ENCODE measurements around the gene IFI27L1.

GRCh38 chr14:94054401-94054800 is 26.7 kb upstream of the IFI27L1 start:
- TF ChIP-seq CTCF (IDR thresholded peaks at IDR 0.05) (no peak), POLR2AphosphoS5 (IDR thresholded peaks at IDR 0.05) (no peak), POLR2A (IDR thresholded peaks at IDR 0.05) (no peak)

Measured in breast epithelium (tissue), 3 donors.